ENCODE measurements around the gene SCN10A. TPM values are rescaled to one million over a fixed set of nuclear protein-coding genes. Genes with fewer than 3 reads are reported as not detected.

The SCN10A gene
- total RNA-seq, 2 donors from 2014 or later = not detected

GRCh38 chr3:38684546-38684945, 131.5 kb downstream of the SCN10A start:
- WGBS, 2 experiments (ENCODE audit: insufficient coverage in 1 of 2, insufficient read length in 1 of 2) = 88% methylated on average over 3 of the region's 5 CpGs; no CpG with 5 or more reads in 1 of the 2 experiments
- H3K36me3 ChIP-seq (ENCODE audit: control insufficient read depth, insufficient read depth, low read length) = no peaks in the 10 kb centered on the region
- no peaks in the 10 kb centered on the region for H3K4me1 ChIP-seq (ENCODE audit: control insufficient read depth, insufficient read depth, low read length)
- TF ChIP-seq CTCF (conservative IDR thresholded peaks at IDR 0.05) = no peak
- no peak overlapping the region for H3K4me3 ChIP-seq (ENCODE audit: low read length)
- no peak overlapping the region for H3K27ac ChIP-seq (ENCODE audit: low read depth, low read length)
- H3K9me3 ChIP-seq (ENCODE audit: control insufficient read depth, low read length) = no peaks in the 10 kb centered on the region
- DNase-seq = no peak
- H3K9ac ChIP-seq (ENCODE audit: extremely low read depth, low read length, poor library complexity, severe bottlenecking) = no peak overlapping the region
- Mint-ChIP-seq H3K4me1 (peaks cover 2% of the 10 kb centered on the region), H3K27ac (no peak overlapping the region), H3K9me3 (no peaks in the 10 kb centered on the region), H3K4me3 (no peak overlapping the region), H3K36me3 (ENCODE audit: low read depth) (no peaks in the 10 kb centered on the region), H3K27me3 (ENCODE audit: insufficient read depth) (peaks cover 51% of the 10 kb centered on the region)
- peaks cover 31% of the 10 kb centered on the region for H3K27me3 ChIP-seq (ENCODE audit: control insufficient read depth, insufficient read depth, low read length, poor library complexity, severe bottlenecking)

GRCh38 chr3:38669668-38670067, 146.3 kb downstream of the SCN10A start:
- H3K4me1 ChIP-seq (ENCODE audit: control insufficient read depth, insufficient read depth, low read length) = peaks cover 10% of the 10 kb centered on the region
- WGBS, 2 experiments (ENCODE audit: insufficient coverage in 1 of 2, insufficient read length in 1 of 2) = 11 to 63% methylated on average over 2 to 4 of the region's 4 CpGs
- no peak for TF ChIP-seq CTCF (conservative IDR thresholded peaks at IDR 0.05)
- peak; percentile 84 for DNase-seq
- Mint-ChIP-seq H3K27ac (no peak overlapping the region), H3K4me3 (no peak overlapping the region), H3K4me1 (peaks cover 24% of the 10 kb centered on the region), H3K27me3 (ENCODE audit: insufficient read depth) (peaks cover 47% of the 10 kb centered on the region), H3K9me3 (peaks cover 5% of the 10 kb centered on the region), H3K36me3 (ENCODE audit: low read depth) (no peaks in the 10 kb centered on the region)
- H3K36me3 ChIP-seq (ENCODE audit: control insufficient read depth, insufficient read depth, low read length) = no peaks in the 10 kb centered on the region
- peak overlapping the region; percentile 54 for H3K4me3 ChIP-seq (ENCODE audit: low read length)
- no peak overlapping the region for H3K27ac ChIP-seq (ENCODE audit: low read depth, low read length)
- peaks cover 32% of the 10 kb centered on the region for H3K27me3 ChIP-seq (ENCODE audit: control insufficient read depth, insufficient read depth, low read length, poor library complexity, severe bottlenecking)
- H3K9me3 ChIP-seq (ENCODE audit: control insufficient read depth, low read length) = peaks cover 8% of the 10 kb centered on the region
- H3K9ac ChIP-seq (ENCODE audit: extremely low read depth, low read length, poor library complexity, severe bottlenecking) = no peak overlapping the region

- Mint-ChIP-seq H3K9me3 (peaks cover 28% of the 10 kb centered on the region), H3K36me3 (ENCODE audit: low read depth) (no peaks in the 10 kb centered on the region), H3K27ac (no peak overlapping the region), H3K27me3 (ENCODE audit: insufficient read depth) (peaks cover 35% of the 10 kb centered on the region), H3K4me1 (peaks cover 16% of the 10 kb centered on the region), H3K4me3 (no peak overlapping the region)
- peak; percentile 90 for TF ChIP-seq CTCF (conservative IDR thresholded peaks at IDR 0.05)
- H3K4me1 ChIP-seq (ENCODE audit: control insufficient read depth, insufficient read depth, low read length) = peaks cover 8% of the 10 kb centered on the region
- H3K9me3 ChIP-seq (ENCODE audit: control insufficient read depth, low read length) = peaks cover 37% of the 10 kb centered on the region
- 34 to 35% methylated on average over 4 of the region's 4 CpGs for WGBS, 2 experiments (ENCODE audit: insufficient coverage in 1 of 2, insufficient read length in 1 of 2)
- H3K4me3 ChIP-seq (ENCODE audit: low read length) = no peak overlapping the region
- no peak overlapping the region for H3K9ac ChIP-seq (ENCODE audit: extremely low read depth, low read length, poor library complexity, severe bottlenecking)
- DNase-seq = peak; percentile 88
- no peak overlapping the region for H3K27ac ChIP-seq (ENCODE audit: low read depth, low read length)
- no peaks in the 10 kb centered on the region for H3K36me3 ChIP-seq (ENCODE audit: control insufficient read depth, insufficient read depth, low read length)
- H3K27me3 ChIP-seq (ENCODE audit: control insufficient read depth, insufficient read depth, low read length, poor library complexity, severe bottlenecking) = peaks cover 22% of the 10 kb centered on the region
These were observed 153.5 kb downstream of the SCN10A start for GRCh38 chr3:38662544-38662943.

Data from endodermal cell (in vitro differentiated cells).